Measurements from ENCODE around the gene BGLAP. TPM values are rescaled to one million over a fixed set of nuclear protein-coding genes. Genes with fewer than 3 reads are reported as not detected.

BGLAP gene
- total RNA-seq, 1 experiment from 2014 or later: 2.4 TPM

GRCh38 chr1:156276532-156276931 lies 34.5 kb downstream of the BGLAP start:
- Histone ChIP-seq H2BK120ac (ENCODE audit: low read depth, low read length, poor library complexity, severe bottlenecking) (no peak overlapping the region), H4K8ac (replicated peaks; ENCODE audit: insufficient read length, low read depth, low read length) (no peak overlapping the region), H3K56ac (ENCODE audit: insufficient read length, low read depth, low read length) (no peak overlapping the region), H3K27me3 (ENCODE audit: insufficient read depth, low read length) (no peaks in the 10 kb centered on the region), H2BK12ac (ENCODE audit: insufficient read length, low read depth, low read length) (no peak overlapping the region), H3T11ph (ENCODE audit: low read length) (no peak overlapping the region), H3K23me2 (ENCODE audit: insufficient read length, low read depth, low read length, poor library complexity, severe bottlenecking) (peaks cover 1% of the 10 kb centered on the region), H3K4me2 (ENCODE audit: insufficient read depth, insufficient read length, low read length) (no peak overlapping the region), H2BK15ac (ENCODE audit: low read depth, low read length) (no peak overlapping the region), H3K23ac (ENCODE audit: insufficient read length, low read depth, low read length) (no peak overlapping the region), H2AK5ac (ENCODE audit: insufficient read length, low read length) (no peak overlapping the region), H3K9me3 (ENCODE audit: control insufficient read depth, low read depth, low read length) (no peaks in the 10 kb centered on the region), H3K18ac (ENCODE audit: insufficient read length, low read depth, low read length) (no peak overlapping the region), H3K79me2 (ENCODE audit: insufficient read depth, low read length) (peaks cover 16% of the 10 kb centered on the region), H3K14ac (ENCODE audit: insufficient read depth, low read length) (no peak overlapping the region), H4K91ac (ENCODE audit: insufficient read length, low read depth, low read length) (no peak overlapping the region), H2AFZ (ENCODE audit: low read length) (no peak overlapping the region), H4K5ac (ENCODE audit: insufficient read length, low read depth, low read length) (no peak overlapping the region), H3K79me1 (ENCODE audit: insufficient read depth, low read depth, low read length, poor library complexity, severe bottlenecking) (peaks cover 5% of the 10 kb centered on the region), H3K27ac (ENCODE audit: insufficient read length, low read depth, low read length) (no peak overlapping the region), H3K4ac (ENCODE audit: low read depth, low read length) (no peak overlapping the region), H2BK5ac (ENCODE audit: insufficient read length, low read length) (no peak overlapping the region), H4K20me1 (ENCODE audit: control insufficient read depth, insufficient read depth, insufficient read length) (no peaks in the 10 kb centered on the region), H3K4me1 (ENCODE audit: insufficient read depth, low read length) (no peaks in the 10 kb centered on the region), H3K9ac (ENCODE audit: extremely low read depth, insufficient read length, low read length) (no peak overlapping the region), H2BK20ac (ENCODE audit: low read depth, low read length, poor library complexity, severe bottlenecking) (no peak overlapping the region)
- DNase-seq: no peak
- Mint-ChIP-seq H3K4me3 (no peak overlapping the region), H3K36me3 (ENCODE audit: insufficient read depth in 1 of 3, low read depth in 3 of 3) (peaks cover 60 to 80% (median 72%) of the 10 kb centered on the region in 3 experiments; a peak in 6 of 7 replicates), H3K9me3 (no peaks in the 10 kb centered on the region), H3K4me1 (peaks cover 7 to 8% of the 10 kb centered on the region in 2 experiments), H3K27ac (no peak overlapping the region), H3K27me3 (ENCODE audit: low read depth) (no peaks in the 10 kb centered on the region)
- no peak for TF ChIP-seq CTCF (conservative IDR thresholded peaks at IDR 0.05)

All from H9 (cell line).